Measurements from ENCODE around the gene EXOSC7. TPM values are rescaled to one million over a fixed set of nuclear protein-coding genes. Genes with fewer than 3 reads are reported as not detected.

The EXOSC7 gene
- polyA plus RNA-seq, 3 donors, result 16.8 to 23.9 (median 18.8) TPM

DNA sequence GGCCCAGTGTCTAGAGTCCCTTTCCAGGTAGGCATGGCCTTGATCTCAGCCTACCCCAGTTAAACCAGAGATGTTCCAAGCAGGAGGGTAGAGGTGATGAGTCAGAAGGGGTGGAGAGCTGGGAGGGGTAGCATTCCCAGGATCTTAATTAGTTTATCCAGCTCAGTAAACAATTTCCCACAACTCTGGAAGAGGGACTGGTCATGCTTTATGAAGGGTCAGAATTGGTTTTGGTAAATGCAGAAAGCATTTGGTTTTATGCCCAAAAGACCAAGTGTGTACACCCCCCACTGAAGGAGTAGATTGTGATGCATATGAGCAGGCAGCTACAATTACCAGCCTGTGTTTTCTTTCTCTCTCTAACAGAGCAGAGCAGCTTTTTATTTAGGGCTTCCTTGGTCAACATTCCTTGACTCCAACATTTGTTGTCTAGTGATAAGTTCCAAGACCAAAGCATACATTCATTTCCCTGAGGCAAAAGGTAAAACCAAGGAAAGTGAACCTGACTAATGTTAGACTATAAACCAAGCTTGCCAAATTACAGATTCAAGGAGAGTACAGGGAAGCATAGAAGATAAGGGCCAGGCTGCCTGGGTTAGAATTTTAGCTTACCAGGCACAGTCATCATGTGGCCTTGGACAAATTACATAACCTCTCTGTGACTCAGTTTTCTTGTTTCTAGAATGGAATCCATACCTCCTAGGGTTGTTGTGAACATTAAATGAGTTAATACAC, 17.6 kb downstream of the EXOSC7 start:
- TF ChIP-seq, protein P1, sequence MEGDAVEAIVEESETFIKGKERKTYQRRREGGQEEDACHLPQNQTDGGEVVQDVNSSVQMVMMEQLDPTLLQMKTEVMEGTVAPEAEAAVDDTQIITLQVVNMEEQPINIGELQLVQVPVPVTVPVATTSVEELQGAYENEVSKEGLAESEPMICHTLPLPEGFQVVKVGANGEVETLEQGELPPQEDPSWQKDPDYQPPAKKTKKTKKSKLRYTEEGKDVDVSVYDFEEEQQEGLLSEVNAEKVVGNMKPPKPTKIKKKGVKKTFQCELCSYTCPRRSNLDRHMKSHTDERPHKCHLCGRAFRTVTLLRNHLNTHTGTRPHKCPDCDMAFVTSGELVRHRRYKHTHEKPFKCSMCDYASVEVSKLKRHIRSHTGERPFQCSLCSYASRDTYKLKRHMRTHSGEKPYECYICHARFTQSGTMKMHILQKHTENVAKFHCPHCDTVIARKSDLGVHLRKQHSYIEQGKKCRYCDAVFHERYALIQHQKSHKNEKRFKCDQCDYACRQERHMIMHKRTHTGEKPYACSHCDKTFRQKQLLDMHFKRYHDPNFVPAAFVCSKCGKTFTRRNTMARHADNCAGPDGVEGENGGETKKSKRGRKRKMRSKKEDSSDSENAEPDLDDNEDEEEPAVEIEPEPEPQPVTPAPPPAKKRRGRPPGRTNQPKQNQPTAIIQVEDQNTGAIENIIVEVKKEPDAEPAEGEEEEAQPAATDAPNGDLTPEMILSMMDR (IDR thresholded peaks at IDR 0.05), result no peak
- Histone ChIP-seq H3K9me3 (replicated peaks in 1 of 2; ENCODE audit: control insufficient read depth in 1 of 2, insufficient read depth in 1 of 2, low read length in 2 of 2) (no peaks in the 10 kb centered on the region), H3K4me2 (replicated peaks; ENCODE audit: extremely low read depth, low read length, poor library complexity, severe bottlenecking) (no peak overlapping the region), H3K36me3 (replicated peaks in 1 of 2; ENCODE audit: control insufficient read depth in 1 of 2, insufficient read depth in 2 of 2, low read length in 2 of 2) (peaks cover 50 to 96% of the 10 kb centered on the region in 2 donors), H3K4me3 (replicated peaks in 1 of 3; ENCODE audit: low read depth in 2 of 3, low read length in 3 of 3) (no peak overlapping the region), H3K27me3 (ENCODE audit: control insufficient read depth in 2 of 2, insufficient read depth in 2 of 2, low read length in 2 of 2) (no peaks in the 10 kb centered on the region), H2AFZ (ENCODE audit: insufficient read depth, low read depth, low read length, poor library complexity, severe bottlenecking) (no peak overlapping the region), H4K20me1 (ENCODE audit: insufficient read depth, low read length) (no peaks in the 10 kb centered on the region), H3K27ac (ENCODE audit: low read depth in 1 of 2, low read length in 2 of 2) (no peak overlapping the region), H3K4me1 (ENCODE audit: control insufficient read depth in 1 of 2, insufficient read depth in 2 of 2, low read length in 2 of 2) (no peaks in the 10 kb centered on the region), H3K79me2 (ENCODE audit: insufficient read depth, low read length) (peaks cover 3% of the 10 kb centered on the region), H3K9ac (ENCODE audit: insufficient read depth, low read length, poor library complexity, severe bottlenecking) (no peak overlapping the region)
- no peak overlapping the region for H3K27ac Mint-ChIP-seq
- H3K27me3 Mint-ChIP-seq (ENCODE audit: low read depth in 3 of 3), result no peaks in the 10 kb centered on the region
- H3K9me3 Mint-ChIP-seq, result no peaks in the 10 kb centered on the region
- H3K36me3 Mint-ChIP-seq, result peaks cover 75 to 79% of the 10 kb centered on the region in 2 donors
- intact Hi-C loops (cut with micrococcal nuclease), result no loop called here
- H3K4me1 Mint-ChIP-seq, result peaks cover 3% of the 10 kb centered on the region
- DNase-seq, result no peak
- H3K4me3 Mint-ChIP-seq, result no peak overlapping the region

DNA sequence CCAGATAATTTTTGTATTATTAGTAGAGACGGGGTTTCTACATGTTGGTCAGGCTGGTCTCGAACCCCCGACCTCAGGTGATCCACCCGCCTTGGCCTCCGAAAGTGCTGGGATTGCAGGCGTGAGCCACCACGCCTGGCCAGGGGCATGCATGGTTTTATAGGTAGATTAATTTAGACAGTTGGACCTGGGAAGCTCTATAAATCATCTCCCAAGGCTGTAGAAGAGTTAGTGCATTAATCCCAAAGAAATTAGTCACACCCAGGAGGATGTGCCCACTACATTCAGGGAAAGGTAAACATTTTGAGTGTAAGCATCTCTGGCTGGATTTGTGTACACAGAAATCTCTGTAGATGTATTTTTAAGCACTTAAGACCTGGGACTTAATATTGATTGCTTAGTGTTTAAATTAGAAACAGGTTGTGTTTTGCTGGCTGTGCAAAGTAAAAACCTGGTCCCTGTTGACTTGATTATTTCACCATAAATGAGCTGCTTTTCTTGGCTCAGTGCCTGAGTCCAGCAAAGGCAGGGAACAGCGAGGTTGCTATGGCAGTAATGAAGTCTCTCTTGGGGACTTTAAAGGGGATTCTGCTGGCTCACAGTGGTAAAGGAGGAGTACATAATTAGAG, 19.2 kb downstream of the EXOSC7 start:
- H3K36me3 Mint-ChIP-seq, result peaks cover 77 to 84% of the 10 kb centered on the region in 2 donors
- Histone ChIP-seq H3K4me3 (replicated peaks in 1 of 3; ENCODE audit: low read depth in 2 of 3, low read length in 3 of 3) (no peak overlapping the region), H3K27me3 (ENCODE audit: control insufficient read depth in 2 of 2, insufficient read depth in 2 of 2, low read length in 2 of 2) (no peaks in the 10 kb centered on the region), H3K9ac (ENCODE audit: insufficient read depth, low read length, poor library complexity, severe bottlenecking) (no peak overlapping the region), H3K79me2 (ENCODE audit: insufficient read depth, low read length) (no peaks in the 10 kb centered on the region), H3K4me1 (ENCODE audit: control insufficient read depth in 1 of 2, insufficient read depth in 2 of 2, low read length in 2 of 2) (no peaks in the 10 kb centered on the region), H3K36me3 (replicated peaks in 1 of 2; ENCODE audit: control insufficient read depth in 1 of 2, insufficient read depth in 2 of 2, low read length in 2 of 2) (peaks cover 64 to 98% of the 10 kb centered on the region in 2 donors), H3K9me3 (replicated peaks in 1 of 2; ENCODE audit: control insufficient read depth in 1 of 2, insufficient read depth in 1 of 2, low read length in 2 of 2) (no peaks in the 10 kb centered on the region), H3K4me2 (replicated peaks; ENCODE audit: extremely low read depth, low read length, poor library complexity, severe bottlenecking) (no peak overlapping the region), H4K20me1 (ENCODE audit: insufficient read depth, low read length) (no peaks in the 10 kb centered on the region), H3K27ac (ENCODE audit: low read depth in 1 of 2, low read length in 2 of 2) (no peak overlapping the region), H2AFZ (ENCODE audit: insufficient read depth, low read depth, low read length, poor library complexity, severe bottlenecking) (no peak overlapping the region)
- DNase-seq, result no peak
- H3K27ac Mint-ChIP-seq, result no peak overlapping the region
- H3K9me3 Mint-ChIP-seq, result no peaks in the 10 kb centered on the region
- TF ChIP-seq, protein P1 (IDR thresholded peaks at IDR 0.05), result no peak
- intact Hi-C loops (cut with micrococcal nuclease), result no loop called here
- H3K27me3 Mint-ChIP-seq (ENCODE audit: low read depth in 3 of 3), result no peaks in the 10 kb centered on the region
- peaks cover 2% of the 10 kb centered on the region for H3K4me1 Mint-ChIP-seq
- 100% methylated on average over 1 of the region's 8 CpGs for WGBS (ENCODE audit: insufficient coverage)
- H3K4me3 Mint-ChIP-seq, result no peak overlapping the region

All from CD14-positive monocyte (primary cell).